Iris pigment epithelial cell (primary cell): ENCODE measurements around the gene PLA2G10.
"Not testable (repeated sequence)": the region's sequence is repeated elsewhere in the genome, so short reads cannot be mapped to it uniquely, and the experiment has no call there.

Experiments used
- DNase-seq: peaks from one replicate; pipeline ENCODE4 v3.0.0-alpha.2; 2011; ENCODE audit warnings: low read depth

Gene PLA2G10

DNA sequence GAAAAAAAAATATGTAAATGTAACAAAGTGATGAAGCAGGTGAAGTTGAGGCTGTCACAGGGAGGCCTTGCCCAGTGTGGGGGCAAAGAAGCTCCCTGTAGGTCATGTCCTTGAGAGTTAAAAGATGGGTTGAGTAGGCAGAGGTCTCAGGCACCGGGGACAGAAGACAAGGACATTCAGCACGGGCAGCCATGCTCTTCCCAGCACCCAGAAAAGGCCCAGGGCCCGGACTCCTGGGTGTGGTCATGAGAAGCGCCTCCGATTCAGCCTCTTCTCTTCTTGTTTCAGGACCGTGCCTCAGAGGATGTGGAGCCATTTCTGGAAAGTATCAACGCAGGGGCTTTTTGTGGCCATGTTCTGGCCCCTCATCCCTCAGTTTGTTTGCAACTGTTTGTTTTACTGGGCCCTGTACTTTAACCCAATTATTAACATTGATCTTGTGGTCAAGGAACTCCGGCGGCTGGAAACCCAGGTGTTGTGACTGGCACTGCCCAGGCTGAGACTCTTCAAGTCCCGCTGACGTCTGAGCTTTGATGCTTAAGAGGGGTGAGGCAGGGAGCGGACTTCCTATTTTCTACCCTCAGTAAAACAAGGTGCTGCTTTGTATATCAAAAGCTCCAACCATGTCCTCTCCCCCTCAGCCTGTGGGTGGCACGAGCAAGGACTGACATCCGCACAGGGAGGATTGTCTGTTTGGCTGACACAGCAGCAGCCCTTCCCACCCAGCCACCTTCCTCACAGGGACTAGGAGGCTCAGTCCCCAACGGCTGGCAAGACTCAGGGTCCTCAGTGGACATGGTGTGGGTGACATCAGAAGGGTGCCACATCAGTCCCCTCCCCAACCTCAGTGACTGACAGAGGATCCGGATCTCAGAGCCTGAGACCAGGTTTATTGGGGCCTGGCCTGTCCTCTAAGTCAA lies 26.5 kb downstream of the PLA2G10 start:
- DNase-seq, result no peak

DNA sequence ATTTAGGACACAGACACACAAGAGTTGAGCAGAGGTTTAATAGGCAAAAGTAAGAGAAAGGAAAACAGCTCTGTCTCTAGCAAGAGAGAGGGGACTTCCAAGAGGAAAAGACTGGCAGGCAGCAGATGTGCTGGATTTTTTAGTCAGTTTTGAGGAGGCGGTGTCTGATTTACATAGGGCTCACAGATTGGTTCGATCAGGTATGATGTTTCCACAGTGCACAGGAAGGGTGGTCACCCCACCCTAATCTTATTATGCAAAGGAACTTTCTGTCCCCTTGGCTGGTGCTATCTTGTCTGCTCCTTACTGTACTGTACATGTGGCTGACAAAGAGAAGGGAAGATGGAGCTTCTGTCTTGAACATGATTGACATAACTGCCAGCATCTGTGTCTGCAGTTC lies 36.0 kb downstream of the PLA2G10 start:
- DNase-seq, result peak; percentile 50

DNA sequence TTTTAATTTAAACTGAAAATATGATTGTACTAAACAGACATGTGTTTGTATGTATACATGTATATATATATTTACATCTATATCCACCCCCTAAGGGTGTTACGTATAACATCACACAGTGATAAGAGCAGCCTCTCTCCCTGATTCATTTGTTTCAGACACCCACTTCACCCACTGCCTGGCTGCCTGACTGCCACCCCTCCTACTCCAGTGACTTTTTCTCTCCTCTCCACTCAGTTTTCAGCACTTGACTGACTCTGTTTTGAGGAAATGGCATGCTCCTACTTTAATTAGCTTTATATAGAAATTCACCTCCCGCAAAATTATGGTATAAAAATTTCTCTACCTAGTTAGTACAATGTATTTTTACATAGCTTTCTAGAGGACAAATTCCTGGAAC lies 41.4 kb downstream of the PLA2G10 start:
- no peak for DNase-seq

DNA sequence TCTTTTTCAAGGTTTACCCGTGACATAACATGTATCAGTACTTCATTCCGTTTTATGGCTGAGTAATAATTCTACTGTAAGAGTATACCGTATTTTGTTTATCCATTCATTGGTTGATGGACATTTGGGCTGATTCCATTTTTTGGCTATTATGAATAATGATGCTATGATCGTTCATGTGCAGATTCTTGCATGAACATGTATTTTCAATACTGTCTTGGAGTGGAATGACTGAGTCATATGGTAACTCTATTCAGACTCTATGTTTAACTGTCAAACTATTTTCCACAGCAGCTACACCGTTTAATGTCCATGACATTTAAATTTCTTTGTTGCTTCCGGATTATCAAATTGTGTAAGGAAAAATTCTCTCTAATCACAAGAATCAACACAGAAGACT lies 43.5 kb downstream of the PLA2G10 start:
- DNase-seq, result no peak

DNA sequence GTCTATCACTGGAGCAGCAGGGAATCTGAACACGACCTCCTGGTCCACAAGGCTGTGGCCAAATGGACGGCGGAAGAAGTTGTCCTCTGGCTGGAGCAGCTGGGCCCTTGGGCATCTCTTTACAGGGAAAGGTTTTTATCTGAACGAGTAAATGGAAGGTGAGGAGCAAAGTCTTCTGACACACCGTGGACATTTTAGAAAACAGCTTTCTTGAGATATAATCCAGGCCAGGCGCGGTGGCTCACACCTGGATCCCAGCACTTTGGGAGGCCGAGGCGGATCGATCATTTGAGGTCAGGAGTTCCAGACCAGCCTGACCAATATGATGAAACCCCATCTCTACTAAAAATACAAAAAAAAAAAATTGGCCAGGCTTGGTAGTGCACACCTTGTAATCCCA lies 44.3 kb downstream of the PLA2G10 start:
- DNase-seq, result no peak

DNA sequence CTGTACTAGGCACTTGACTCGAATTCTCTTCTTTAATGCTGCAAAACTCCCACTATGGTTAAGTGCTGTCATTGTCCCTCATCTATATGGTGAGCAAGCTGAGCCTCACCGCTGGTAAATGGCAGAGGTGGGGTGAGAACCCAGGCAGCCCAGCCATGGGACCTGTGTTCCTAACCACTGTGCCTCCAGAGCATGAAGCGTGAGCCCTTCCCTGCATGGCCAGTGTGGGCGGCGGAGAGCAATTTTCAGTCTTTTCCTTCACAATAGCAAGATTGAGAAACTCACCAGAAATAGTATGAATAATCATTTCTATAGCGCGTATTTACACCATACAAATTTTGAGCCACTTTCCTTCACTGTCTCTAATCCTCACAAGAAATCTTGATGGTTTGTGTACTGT lies 52.2 kb downstream of the PLA2G10 start:
- no peak for DNase-seq

DNA sequence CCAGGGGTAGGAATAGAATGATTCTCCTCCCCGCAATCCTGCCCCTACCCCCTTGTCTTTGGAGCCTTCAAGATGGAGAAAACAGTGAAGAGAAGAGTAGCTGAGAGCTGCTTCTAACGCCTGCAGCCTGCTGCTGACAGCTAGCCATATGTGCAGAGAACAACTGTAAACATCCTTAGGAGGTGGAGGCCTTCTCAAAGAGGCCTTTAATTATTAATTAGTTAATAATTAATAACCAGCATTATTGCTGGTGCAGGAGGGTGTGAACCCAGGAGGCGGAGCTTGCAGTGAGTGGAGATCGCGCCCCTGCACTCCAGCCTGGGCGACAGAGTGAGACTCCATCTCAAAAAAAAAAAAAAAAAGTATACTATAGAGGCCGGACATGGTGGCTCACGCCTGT lies 52.9 kb downstream of the PLA2G10 start:
- DNase-seq, result no peak

DNA sequence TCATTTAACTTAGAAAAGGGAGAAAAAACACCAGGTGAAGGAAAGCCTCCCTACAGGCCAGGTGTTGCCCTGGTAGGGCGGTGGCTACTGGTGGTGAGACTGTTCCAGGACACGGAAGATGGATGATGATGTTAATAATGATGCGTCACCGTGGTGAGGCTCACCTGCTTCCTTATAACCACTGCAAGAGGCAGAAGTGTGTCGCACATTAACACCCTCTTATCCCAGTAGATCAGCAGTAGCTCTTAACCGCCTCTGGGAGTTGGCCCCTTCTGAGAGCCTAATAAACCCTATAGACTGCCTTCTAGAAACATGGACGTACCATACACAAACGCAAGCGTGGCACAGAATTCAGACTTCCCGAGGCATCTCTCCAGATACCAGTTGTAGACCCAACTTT lies 53.6 kb downstream of the PLA2G10 start:
- no peak for DNase-seq

DNA sequence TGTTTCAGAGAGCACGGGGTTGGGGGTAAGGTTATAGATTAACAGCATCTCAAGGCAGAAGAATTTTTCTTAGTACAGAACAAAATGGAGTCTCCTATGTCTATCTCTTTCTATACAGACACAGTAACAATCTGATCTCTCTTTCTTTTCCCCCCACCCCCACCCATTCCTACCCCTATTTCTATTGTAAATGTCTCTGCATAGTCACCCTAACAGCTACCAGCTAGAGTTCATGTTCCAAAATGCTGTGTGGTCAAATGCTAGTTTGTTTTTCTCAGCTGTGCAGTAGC lies 57.2 kb downstream of the PLA2G10 start:
- DNase-seq, result not testable (repeated sequence)

DNA sequence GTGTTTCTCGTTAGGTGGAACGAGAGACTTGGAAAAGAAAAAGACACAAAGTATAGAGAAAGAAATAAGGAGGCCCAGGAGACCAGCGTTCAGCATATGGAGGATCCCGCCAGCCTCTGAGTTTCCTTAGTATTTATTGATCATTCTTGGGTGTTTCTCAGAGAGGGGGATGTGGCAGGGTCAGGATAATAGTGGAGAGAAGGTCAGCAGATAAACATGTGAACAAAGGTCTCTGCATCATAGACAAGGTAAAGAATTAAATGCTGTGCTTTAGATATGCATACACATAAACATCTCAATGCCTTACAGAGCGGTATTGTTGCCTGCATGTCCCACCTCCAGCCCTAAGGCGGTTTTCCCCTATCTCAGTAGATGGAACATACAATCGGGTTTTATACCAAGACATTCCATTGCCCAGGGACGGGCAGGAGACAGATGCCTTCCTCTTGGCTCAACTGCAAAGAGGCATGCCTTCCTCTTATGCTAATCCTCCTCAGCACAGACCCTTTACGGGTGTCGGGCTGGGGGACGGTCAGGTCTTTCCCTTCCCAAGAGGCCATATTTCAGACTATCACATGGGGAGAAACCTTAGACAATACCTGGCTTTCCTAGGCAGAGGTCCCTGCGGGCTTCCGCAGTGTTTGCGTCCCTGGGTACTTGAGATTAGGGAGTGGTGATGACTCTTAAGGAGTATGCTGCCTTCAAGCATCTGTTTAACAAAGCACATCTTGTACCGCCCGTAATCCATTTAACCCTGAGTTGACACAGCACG lies 57.7 kb downstream of the PLA2G10 start:
- peak; percentile 9 for DNase-seq

DNA sequence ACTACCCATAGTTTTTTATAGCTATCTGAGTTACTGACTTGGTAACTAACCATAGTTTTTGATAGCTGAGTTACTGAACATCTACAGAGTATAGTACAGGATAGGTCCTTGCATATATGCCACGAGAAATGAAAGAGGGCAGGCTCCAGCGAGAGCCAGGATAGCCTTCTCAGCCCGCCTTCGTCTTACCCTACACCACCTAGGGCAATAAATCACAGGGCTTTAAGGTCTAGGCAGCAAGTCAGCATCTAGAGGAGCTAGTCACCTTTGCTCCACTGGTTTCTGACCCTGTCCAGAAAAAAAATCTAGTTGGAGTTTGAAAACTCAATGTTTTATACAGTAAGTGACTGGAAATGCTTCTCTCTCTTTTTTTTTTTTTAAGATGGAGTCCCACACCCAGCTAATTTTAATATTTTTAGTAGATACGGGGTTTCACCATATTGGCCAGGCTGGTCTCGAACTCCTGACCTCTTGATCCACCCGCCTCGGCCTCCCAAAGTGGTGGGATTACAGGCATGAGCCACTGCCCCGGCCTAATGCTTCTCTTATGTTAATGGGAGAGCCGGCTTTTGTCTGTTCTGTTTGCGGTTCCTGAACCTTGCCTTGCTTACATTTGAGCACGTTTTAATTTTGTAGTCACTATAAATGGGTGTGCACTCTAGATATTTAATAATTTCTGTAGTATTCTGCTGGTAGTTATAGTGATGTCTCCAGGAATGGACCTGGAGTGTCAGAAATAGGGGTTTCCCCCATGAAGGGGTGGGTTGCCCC lies 58.5 kb downstream of the PLA2G10 start:
- no peak for DNase-seq

DNA sequence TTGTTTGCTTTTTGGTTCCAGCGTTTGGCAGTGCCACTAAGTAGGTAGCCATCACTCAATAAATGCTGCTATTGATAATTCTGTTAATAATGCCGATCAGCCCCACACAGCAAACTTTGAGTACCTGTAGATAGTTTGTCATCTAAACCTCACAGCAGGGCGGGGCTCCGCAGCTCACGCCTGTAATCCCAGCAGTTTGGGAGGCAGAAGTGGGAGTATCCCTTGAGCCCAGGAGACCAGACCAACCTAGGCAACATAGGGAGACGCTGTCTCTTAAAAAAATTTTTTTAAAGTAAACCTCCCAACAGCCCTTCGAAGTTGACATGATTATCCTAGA lies 59.8 kb downstream of the PLA2G10 start:
- DNase-seq, result no peak

DNA sequence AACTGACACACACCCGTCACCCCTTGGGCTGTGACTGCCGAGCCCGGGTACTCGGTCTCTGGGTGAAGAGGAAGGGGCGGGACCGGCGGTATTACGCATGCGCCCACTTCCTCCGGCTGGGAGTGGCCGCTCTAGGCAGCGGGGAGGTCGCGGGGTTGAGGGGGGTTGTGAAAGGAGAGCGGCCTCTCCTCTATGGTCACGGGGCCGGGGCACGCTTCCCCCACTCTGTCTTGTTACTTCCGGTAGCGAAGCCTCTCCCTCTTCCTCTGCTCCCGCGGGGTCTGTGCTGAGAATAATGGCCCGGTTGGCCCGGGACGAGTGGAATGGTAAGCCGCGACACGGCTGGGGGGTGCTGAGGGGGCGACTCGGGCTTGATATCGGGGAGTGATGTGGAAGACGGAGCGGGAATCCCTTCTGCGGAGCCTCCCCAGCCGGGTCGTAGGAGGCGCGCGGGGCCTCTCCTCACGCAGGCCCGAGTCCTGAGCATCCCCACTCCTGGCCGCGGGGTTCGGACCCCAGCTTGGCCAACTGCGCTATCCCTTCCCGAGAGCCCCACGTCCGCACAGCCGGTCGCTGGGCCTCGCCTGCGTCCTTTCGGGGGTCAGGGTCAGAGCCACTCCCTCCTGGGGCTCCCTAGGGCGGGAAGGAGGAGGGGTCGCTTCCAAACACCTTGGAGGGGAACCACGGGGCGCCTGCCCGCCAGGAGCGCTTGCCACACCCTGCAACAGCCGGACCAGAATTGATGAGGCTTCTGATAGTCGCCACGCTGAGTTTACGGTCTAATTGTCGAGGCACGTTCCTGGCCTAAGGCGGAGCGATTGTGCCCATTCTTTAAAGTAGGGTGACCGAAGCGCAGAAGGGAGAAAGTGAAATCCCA lies 61.2 kb downstream of the PLA2G10 start, which contains the start of gene BFAR:
Gene BFAR (plus strand): TSS at position 259 of the 877 bp plus-strand sequence. CDS start 11,396 bp downstream, outside the sequence.
- DNase-seq, result peak; percentile 95

DNA sequence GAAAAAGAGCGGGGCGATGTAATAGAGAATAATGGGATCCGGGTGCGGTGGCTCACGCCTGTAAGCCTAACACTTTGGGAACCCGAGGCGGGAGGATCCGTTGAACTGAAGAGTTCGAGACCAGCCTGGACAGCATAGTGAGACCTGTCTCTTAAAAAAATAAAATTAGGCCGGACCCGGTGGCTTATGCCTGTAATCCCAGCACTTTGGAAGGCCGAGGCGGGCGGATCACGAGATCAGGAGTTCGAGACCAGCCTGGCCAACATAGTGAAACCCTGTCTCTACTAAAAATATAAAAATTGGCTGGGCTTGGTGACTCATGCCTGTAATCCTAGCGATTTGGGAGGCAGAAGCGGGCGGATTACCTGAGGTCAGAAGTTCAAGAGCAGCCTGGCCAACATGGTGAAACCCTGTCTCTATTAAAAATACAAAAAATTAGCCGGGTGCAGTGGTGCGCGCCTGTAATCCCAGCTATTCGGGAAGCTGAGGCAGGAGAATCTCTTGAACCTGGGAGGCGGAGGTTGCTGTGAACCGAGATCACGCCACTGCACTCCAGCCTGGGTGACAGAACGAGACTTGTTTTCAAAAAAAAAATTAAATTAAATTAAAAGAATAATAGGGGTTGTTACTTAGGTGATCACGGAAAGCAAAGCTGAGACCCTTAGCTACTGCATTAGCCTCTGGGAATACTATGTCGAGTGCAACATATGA lies 63.3 kb downstream of the PLA2G10 start:
- peak; percentile 19 for DNase-seq

DNA sequence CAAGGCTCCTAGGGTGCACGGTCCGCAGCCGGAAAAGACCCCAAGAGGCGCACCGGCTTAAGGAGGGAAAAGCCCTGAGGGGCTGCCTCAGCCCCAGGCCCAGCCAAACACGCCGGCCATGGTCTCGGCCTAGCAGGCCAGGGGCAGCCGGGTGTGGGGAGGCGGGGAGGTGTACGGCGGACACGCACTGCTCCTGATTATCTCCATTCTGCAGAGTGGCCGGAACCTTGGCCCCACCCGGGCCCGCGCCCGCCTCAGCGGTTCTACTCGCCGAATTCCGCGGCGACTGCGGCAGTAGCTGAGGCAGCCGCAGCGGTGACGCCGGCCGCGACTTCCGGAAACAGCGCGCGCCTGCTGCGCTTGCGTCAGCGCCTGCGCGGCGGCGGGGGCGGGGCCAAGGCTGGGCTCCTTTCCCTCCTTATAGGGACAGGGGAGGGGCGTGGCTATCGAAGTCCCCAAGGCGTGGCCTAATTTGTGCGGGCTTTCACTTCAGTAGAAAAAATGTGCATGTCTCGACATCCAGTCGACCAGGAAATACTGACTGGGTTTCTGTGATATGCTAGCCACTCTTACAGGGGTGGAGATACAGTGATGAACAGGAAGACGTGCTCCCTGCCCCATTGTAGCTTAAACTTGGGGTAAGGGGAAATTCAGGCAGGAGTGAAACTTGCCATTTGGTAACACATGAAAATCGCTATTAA lies 64.0 kb downstream of the PLA2G10 start, which contains the start of gene PARN:
Gene PARN (minus strand): TSS at position 342 of the 701 bp plus-strand sequence. CDS start 135 bp downstream, at position 207.
- peak; percentile 98 for DNase-seq

DNA sequence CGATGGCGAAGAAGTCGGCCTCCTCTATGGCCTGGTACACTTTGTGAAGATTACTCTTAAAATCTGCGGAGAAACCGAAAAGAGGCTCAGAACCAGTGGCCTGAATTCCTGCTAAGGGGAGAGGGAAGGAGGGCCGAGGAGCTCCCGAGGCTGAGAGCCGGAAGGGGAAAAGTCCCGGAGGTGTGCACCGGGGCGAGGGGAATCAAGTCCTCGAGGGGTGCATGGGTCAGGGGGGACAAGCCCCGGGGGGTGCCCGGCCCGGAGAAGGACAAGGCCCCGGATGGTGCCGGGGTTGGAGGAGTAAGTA lies 64.5 kb downstream of the PLA2G10 start:
- DNase-seq, result peak; percentile 17

DNA sequence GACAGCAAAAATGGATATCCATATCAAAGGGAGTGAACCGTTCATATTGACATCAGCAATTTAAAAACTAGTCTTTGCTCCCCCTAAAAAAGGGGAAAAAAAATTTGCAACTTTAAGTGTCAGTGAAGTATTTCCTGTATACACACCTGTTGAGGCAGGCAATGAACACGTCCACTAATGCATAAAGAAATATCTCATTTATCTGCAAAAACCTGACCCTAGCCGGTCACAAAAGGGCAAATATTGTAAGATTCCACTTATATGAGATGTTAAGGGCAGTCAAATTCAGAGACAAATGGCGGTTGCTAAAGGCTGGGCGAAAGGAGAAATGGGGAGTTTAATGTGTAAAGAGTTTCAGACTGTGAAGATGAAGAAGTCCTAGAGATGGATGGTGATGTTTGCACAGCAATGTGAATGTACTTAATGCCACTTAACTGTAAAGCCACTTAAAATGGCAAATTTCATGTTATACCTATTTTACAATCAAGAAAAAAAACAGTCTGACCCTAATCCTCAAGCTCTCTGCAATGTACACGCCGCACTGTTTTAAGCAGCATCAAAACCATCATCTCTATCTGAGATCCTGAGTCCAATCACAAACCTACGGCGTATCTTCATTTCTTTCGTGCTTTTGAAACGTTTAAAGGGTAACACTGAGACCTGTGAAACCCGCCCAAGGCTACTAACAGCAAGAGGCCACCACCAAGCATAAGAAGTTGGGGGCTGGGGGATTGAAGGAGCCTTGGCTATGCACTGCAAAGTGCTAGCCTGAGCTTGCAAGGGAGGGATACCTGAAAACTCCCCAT lies 65.1 kb downstream of the PLA2G10 start:
- DNase-seq, result no peak

DNA sequence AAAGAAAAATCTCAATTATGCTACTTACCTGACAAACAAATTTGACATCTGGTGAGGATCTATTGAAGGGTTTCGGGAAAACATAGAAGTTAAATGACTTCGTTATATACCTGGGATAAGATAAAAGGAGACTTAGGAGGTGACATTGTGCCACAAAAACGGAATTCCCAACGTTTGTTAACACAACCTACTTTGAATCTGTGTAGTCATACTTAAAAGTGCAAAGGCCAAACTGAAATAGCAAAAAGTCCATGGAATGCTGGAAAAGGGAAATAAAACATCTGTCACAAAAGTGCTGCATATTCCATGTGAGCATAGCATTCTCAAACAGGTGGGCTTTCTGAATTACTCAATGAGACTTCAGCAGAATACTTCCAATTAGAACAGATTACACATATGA lies 67.0 kb downstream of the PLA2G10 start:
- no peak for DNase-seq
